ENCODE measurements around the gene SORT1.

SORT1 gene

GRCh38 chr1:109433322-109433721 is 35.6 kb upstream of the SORT1 start:
- no peak for TF ChIP-seq CTCF (IDR thresholded peaks at IDR 0.05; ENCODE audit: insufficient read depth, low read depth, low read length, missing control alignments)
- no peak overlapping the region for H3K4me3 ChIP-seq (ENCODE audit: low read length)
- no peak for DNase-seq (ENCODE audit: low read depth)

GRCh38 chr1:109432336-109432735 is 34.6 kb upstream of the SORT1 start:
- no peak for DNase-seq (ENCODE audit: low read depth)
- H3K4me3 ChIP-seq (ENCODE audit: low read length): no peak overlapping the region
- TF ChIP-seq CTCF (IDR thresholded peaks at IDR 0.05; ENCODE audit: insufficient read depth, low read depth, low read length, missing control alignments): no peak

GRCh38 chr1:109427171-109427467 is 29.4 kb upstream of the SORT1 start:
- H3K4me3 ChIP-seq (ENCODE audit: low read length): peak overlapping the region; percentile 95
- TF ChIP-seq CTCF (IDR thresholded peaks at IDR 0.05; ENCODE audit: insufficient read depth, low read depth, low read length, missing control alignments): no peak
- DNase-seq (ENCODE audit: low read depth): no peak

GRCh38 chr1:109426281-109427170 is 28.8 kb upstream of the SORT1 start, which contains the start of gene PSMA5:
Gene PSMA5 (minus strand): TSS chr1:109426448. CDS start chr1:109426330, 118 bp downstream.
- peak within 1 kb of the TSS; percentile 95 for H3K4me3 ChIP-seq (ENCODE audit: low read length)
- no peak for TF ChIP-seq CTCF (IDR thresholded peaks at IDR 0.05; ENCODE audit: insufficient read depth, low read depth, low read length, missing control alignments)
- DNase-seq (ENCODE audit: low read depth): peak; percentile 100

GRCh38 chr1:109425391-109426280 is 27.9 kb upstream of the SORT1 start:
- H3K4me3 ChIP-seq (ENCODE audit: low read length): peak overlapping the region; percentile 95
- peak; percentile 74 for DNase-seq (ENCODE audit: low read depth)
- no peak for TF ChIP-seq CTCF (IDR thresholded peaks at IDR 0.05; ENCODE audit: insufficient read depth, low read depth, low read length, missing control alignments)

- TF ChIP-seq CTCF (IDR thresholded peaks at IDR 0.05; ENCODE audit: insufficient read depth, low read depth, low read length, missing control alignments): no peak
- no peak for DNase-seq (ENCODE audit: low read depth)
- H3K4me3 ChIP-seq (ENCODE audit: low read length): no peak overlapping the region
These were observed 25.8 kb upstream of the SORT1 start for GRCh38 chr1:109423498-109423897.

Data from epithelial cell of esophagus (primary cell).